Measurements from ENCODE around the gene YTHDC2.

The YTHDC2 gene

GRCh38 chr5:113488645-113489184 is 24.8 kb upstream of the YTHDC2 start:
- peak overlapping the region; percentile 86 for H3K27ac ChIP-seq

GRCh38 chr5:113489299-113489698 is 24.2 kb upstream of the YTHDC2 start:
- peak overlapping the region; percentile 86 for H3K27ac ChIP-seq
- TF ChIP-seq, protein P1, sequence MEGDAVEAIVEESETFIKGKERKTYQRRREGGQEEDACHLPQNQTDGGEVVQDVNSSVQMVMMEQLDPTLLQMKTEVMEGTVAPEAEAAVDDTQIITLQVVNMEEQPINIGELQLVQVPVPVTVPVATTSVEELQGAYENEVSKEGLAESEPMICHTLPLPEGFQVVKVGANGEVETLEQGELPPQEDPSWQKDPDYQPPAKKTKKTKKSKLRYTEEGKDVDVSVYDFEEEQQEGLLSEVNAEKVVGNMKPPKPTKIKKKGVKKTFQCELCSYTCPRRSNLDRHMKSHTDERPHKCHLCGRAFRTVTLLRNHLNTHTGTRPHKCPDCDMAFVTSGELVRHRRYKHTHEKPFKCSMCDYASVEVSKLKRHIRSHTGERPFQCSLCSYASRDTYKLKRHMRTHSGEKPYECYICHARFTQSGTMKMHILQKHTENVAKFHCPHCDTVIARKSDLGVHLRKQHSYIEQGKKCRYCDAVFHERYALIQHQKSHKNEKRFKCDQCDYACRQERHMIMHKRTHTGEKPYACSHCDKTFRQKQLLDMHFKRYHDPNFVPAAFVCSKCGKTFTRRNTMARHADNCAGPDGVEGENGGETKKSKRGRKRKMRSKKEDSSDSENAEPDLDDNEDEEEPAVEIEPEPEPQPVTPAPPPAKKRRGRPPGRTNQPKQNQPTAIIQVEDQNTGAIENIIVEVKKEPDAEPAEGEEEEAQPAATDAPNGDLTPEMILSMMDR (conservative IDR thresholded peaks at IDR 0.05) = no peak

More at GRCh38 chr5:113488645-113489184, 24.8 kb upstream of the YTHDC2 start:
- TF ChIP-seq, protein P1 (conservative IDR thresholded peaks at IDR 0.05) = no peak

DNA sequence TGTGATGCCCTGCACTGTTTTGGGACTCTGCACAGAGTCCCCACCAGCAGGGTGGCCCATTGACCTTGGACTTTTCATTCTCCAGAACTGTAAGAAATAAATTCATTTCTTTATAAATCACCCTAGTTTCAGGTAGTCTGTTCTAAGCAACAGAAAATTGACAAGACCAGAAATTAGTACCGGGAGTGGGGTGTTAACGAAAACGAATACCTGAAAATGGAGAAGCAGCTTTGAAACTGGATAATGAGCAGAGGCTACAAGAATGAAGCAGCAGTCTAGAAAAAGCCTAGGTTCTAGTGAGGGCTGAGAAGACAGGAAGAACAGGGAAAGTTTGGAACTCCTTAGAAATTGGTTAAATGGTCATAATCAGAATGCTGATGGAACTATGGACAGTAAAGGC is 23.2 kb upstream of the YTHDC2 start:
- H3K27ac ChIP-seq = no peak overlapping the region
- TF ChIP-seq, protein P1 (conservative IDR thresholded peaks at IDR 0.05) = no peak

GRCh38 chr5:113491022-113491421 is 22.5 kb upstream of the YTHDC2 start:
- TF ChIP-seq, protein P1 (conservative IDR thresholded peaks at IDR 0.05) = no peak
- no peak overlapping the region for H3K27ac ChIP-seq

- no peak overlapping the region for H3K27ac ChIP-seq
- TF ChIP-seq, protein P1 (conservative IDR thresholded peaks at IDR 0.05) = no peak
Observed at GRCh38 chr5:113493446-113493845, 20.0 kb upstream of the YTHDC2 start.

DNA sequence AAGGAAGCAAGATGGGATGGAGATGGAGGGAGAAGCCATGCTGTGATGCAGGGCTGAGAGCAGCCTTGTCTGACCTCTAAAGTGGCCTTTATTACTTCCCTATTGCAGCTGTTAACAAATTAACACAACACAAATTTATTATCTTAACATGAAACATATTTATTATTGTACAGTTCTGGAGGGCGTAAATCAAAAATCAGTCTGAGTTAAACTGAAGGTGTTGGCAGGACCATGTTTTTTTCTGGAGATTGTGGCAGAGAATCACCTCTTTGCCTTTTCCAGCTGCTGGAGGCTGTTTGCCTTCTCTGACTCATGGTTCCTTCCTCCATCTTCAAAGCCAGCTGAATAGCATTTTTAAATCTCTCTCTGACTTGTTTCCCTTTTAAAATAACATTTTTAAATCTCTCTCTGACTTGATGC is 18.1 kb upstream of the YTHDC2 start:
- TF ChIP-seq, protein P1 (conservative IDR thresholded peaks at IDR 0.05) = no peak

DNA sequence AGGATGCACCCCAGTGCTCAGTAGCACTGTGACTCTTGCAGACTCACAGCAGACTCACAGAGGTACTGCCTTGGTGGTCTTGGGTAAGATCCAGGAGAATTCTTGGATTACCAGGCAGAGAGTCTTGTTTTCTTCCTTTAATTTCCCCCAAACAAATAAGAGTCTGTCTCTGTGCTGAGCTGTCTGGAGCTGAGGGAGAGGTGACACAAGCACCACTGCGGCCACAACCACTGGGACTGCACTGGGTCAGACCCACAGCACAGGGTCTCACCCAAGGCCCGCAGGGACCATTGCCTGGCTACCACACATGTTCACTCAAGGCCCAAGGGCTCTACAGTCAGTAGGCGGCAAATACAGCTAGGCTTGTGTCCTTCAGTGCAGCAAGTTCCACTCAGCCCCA is 11.4 kb upstream of the YTHDC2 start:
- TF ChIP-seq, protein P1 (conservative IDR thresholded peaks at IDR 0.05) = no peak

More for the DNA sequence above, 18.1 kb upstream of the YTHDC2 start:
- H3K27ac ChIP-seq = no peak overlapping the region

More for the DNA sequence above, 11.4 kb upstream of the YTHDC2 start:
- H3K27ac ChIP-seq = no peak overlapping the region
